ENCODE measurements around the gene AHCYL2.

- TF ChIP-seq CTCF (IDR thresholded peaks at IDR 0.05): no peak
- TF ChIP-seq POLR2A (IDR thresholded peaks at IDR 0.05): no peak
Observed at GRCh38 chr7:129454249-129454551, 229.4 kb downstream of the AHCYL2 start.

Data from ovary (tissue), 3 donors.